A549 treated with RU486 at 1 μM for 4 hours (cell line): ENCODE data around the gene VILL. TPM values are rescaled to one million over a fixed set of nuclear protein-coding genes. Genes with fewer than 3 reads are reported as not detected.

Source experiments
- total RNA-seq: library from RNA; stranded (reverse); fragments of 200-300 nt; extraction: Qiagen RNA extraction; gene quantifications from 5 replicates; pipeline ENCODE4 v1.2.3, GENCODE V29; 2022; ENCODE audit warnings: low read depth

Gene VILL
- total RNA-seq = 0.13 to 0.23 TPM (median 0.13 TPM) in 4 of 5 replicates, not detected in the other

DNA sequence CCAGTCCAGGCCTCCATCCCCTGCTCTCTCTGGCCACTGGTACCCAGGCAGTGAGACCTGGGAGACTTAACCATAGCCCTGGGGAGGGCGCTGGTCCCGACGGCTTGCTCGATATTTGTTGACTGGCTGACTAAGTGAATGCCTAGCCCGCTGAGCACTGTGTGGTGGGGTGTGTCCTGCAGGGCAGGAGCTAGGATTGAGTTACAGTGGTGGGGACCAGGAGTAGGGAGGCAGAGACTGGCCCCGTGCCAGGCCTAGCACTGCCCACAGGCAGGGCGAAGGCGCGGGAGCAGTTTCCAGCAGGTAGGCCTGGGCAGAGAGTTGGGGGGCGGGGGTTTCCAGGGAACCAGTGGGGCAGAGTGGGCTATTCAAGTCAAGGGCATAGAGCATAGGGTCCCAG is at the start of gene VILL:
TSS of gene VILL (plus strand) at position 260 of the 400 bp plus-strand sequence. CDS start 2,887 bp downstream, outside the sequence.

DNA sequence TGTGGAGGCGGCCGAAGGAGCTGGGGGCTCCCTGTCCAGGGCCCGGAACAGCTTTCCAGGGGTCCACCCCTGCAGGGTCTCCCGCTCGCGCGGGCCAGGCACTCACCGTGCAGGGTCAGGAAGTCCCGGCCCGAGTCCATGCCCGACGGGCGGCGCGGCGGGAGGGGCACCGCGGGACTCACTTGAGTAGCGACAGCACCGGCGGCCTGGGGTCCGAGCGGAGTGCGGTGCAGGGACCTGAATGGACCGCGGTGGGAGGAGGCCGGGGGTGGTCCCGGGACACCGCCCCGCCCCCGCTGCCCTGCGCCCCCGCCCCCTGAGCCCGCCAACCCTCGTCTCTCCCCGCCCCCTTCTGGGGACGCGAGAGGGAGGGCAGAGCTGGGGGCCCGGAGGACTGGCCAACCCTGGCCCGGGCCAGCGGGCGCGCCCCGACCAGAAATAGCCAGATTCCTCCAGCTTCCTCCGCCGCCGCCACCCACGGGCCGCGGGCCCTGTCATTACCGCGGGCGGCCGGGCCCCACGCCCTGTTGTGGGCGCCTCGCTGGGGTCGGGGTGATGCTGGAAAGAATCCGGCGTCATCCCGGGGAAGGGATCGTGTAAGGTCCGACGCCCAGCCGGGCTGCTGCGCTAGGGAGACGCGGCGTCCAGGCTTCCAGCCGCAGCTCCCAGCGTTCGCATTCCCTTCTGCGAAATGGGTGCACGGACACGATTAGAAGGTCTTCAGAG is 39.0 kb downstream of the VILL start, which contains the start of gene PLCD1:
TSS of gene PLCD1 (minus strand) at position 243 of the 726 bp plus-strand sequence. CDS start at position 140, 103 bp downstream.

DNA sequence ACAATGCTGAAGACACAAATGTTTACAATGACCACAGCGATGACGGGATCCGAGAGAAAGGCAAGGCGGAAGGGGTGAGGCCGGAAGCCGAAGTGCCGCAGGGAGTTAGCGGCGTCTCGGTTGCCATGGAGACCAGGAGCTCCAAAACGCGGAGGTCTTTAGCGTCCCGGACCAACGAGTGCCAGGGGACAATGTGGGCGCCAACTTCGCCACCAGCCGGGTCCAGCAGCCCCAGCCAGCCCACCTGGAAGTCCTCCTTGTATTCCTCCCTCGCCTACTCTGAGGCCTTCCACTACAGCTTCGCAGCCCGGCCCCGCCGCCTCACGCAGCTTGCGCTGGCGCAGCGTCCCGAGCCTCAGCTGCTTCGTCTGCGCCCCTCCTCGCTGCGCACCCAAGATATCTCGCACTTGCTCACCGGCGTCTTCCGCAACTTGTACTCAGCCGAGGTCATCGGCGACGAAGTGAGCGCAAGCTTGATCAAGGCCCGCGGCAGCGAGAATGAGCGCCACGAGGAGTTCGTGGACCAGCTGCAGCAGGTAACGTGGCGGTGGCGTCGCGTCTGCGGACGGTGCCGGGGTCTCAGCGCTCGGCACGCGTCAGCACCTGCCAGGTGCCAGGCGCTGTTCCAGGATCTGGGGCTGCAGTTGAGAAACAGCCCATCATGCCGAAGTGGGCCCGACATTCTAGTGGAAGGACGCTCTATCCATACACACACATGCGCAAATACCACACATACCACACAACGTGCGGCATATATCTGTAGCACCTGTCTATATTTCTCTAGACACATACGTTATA is 48.7 kb downstream of the VILL start, which contains the start of gene DLEC1:
TSS of gene DLEC1 (plus strand) at position 108 of the 798 bp plus-strand sequence. CDS start at position 126, 18 bp downstream.

Other genes with a start within 250 kb of the VILL start
- 10.7 to 12.3 TPM (median 11.1 TPM) in 5 replicates for gene CTDSPL, start 128.9 kb upstream of the VILL start, total RNA-seq
- gene PLCD1, start 38.9 kb downstream of the VILL start, total RNA-seq = 3.2 to 4.4 TPM (median 3.2 TPM) in 5 replicates
- 0.03 to 0.08 TPM in 2 of 5 replicates, not detected in the others for gene DLEC1, start 48.4 kb downstream of the VILL start, total RNA-seq
- 39.6 to 48.3 TPM (median 46.7 TPM) in 5 replicates for gene ACAA1, start 146.3 kb downstream of the VILL start, total RNA-seq
- 25.3 to 28.3 TPM (median 26.8 TPM) in 5 replicates for gene MYD88, start 147.9 kb downstream of the VILL start, total RNA-seq
- 23.5 to 40.1 TPM (median 36.1 TPM) in 5 replicates for gene OXSR1, start 174.8 kb downstream of the VILL start, total RNA-seq